Transverse colon (tissue), 4 donors: ENCODE measurements around the gene TRIM27.

Experiments
- CTCF ChIP-seq, 5 experiments: fragments of 200-600 bp in 3 of 5; fragments of 450-650 bp in 2 of 5; sonication (generic) in 3 of 5; IDR thresholded peaks; 1 replicate in 2 of 5; 2 replicates in 3 of 5; pipeline ENCODE4 v1.5.1; 2016 to 2017; ENCODE audit warnings: antibody characterized with exemption in 5 of 5, inconsistent platforms in 3 of 5, mild to moderate bottlenecking in 2 of 5, moderate library complexity in 1 of 5
- EP300 ChIP-seq: sonication (generic); formaldehyde crosslinking; IDR thresholded peaks from one replicate; pipeline ENCODE4 v1.6.1; 2017; ENCODE audit warnings: antibody characterized with exemption, low read depth
- POLR2A ChIP-seq: fragments of 450-650 bp; IDR thresholded peaks from one replicate; pipeline ENCODE4 v1.6.1; 2016; ENCODE audit warnings: antibody characterized with exemption, mild to moderate bottlenecking, moderate library complexity
- POLR2AphosphoS5 ChIP-seq, 3 donors: sonication (generic); formaldehyde crosslinking; IDR thresholded peaks; one replicate each; pipeline ENCODE4 v1.6.1; 2016; ENCODE audit warnings: antibody characterized with exemption in 3 of 3

- TF ChIP-seq CTCF (IDR thresholded peaks at IDR 0.05) (no peak), POLR2AphosphoS5 (IDR thresholded peaks at IDR 0.05) (no peak), POLR2A (no peak), EP300 (no peak)
Measured at GRCh38 chr6:28903686-28904085, 20.1 kb downstream of the TRIM27 start.
